GM03348 (cell line): ENCODE measurements around the gene TRPV3.
"Not testable (repeated sequence)": the region's sequence is repeated elsewhere in the genome, so short reads cannot be mapped to it uniquely, and the experiment has no call there.

Source experiments
- DNase-seq: peaks from one replicate; pipeline ENCODE4 v3.0.0; 2012; ENCODE audit warnings: low spot score

TRPV3 gene

GRCh38 chr17:3573246-3574100 is 15.9 kb upstream of the TRPV3 start:
- no peak for DNase-seq

- DNase-seq: no peak
Observed at GRCh38 chr17:3572231-3572630, 14.6 kb upstream of the TRPV3 start.

GRCh38 chr17:3571043-3571900 is 13.7 kb upstream of the TRPV3 start:
- DNase-seq: no peak

- no peak for DNase-seq
Observed at GRCh38 chr17:3569534-3570137, 12.0 kb upstream of the TRPV3 start.

GRCh38 chr17:3566551-3566950 is 8.9 kb upstream of the TRPV3 start:
- DNase-seq: no peak

- DNase-seq: no peak
Observed at GRCh38 chr17:3565143-3565542, 7.5 kb upstream of the TRPV3 start.

GRCh38 chr17:3564241-3564640 is 6.6 kb upstream of the TRPV3 start:
- not testable (repeated sequence) for DNase-seq

- DNase-seq: no peak
Observed at GRCh38 chr17:3559270-3559645, 1.6 kb upstream of the TRPV3 start.

- DNase-seq: no peak
Observed at GRCh38 chr17:3558603-3559269, 1.1 kb upstream of the TRPV3 start.

GRCh38 chr17:3556916-3557767 is 470 bp downstream of the TRPV3 start:
- no peak for DNase-seq

GRCh38 chr17:3556239-3556915 is 1.2 kb downstream of the TRPV3 start:
- DNase-seq: no peak

GRCh38 chr17:3555189-3555796 is 2.3 kb downstream of the TRPV3 start:
- no peak for DNase-seq

- DNase-seq: no peak
Observed at GRCh38 chr17:3554440-3554839, 3.2 kb downstream of the TRPV3 start.

- DNase-seq: no peak
Observed at GRCh38 chr17:3553419-3554401, 3.9 kb downstream of the TRPV3 start.

- DNase-seq: no peak
Observed at GRCh38 chr17:3552916-3553315, 4.7 kb downstream of the TRPV3 start.

GRCh38 chr17:3551189-3551588 is 6.4 kb downstream of the TRPV3 start:
- DNase-seq: no peak

- DNase-seq: no peak
Observed at GRCh38 chr17:3549610-3550162, 7.9 kb downstream of the TRPV3 start.

- DNase-seq: no peak
Observed at GRCh38 chr17:3547628-3548027, 10.0 kb downstream of the TRPV3 start.

GRCh38 chr17:3546997-3547396 is 10.6 kb downstream of the TRPV3 start:
- DNase-seq: no peak
